HG03460 (cell line): ENCODE data around the gene SPRYD3.

Experiments
- ATAC-seq: cut with Tn5 transposase; IDR thresholded peaks from one replicate; pipeline ENCODE4 v1.9.1; 2021; ENCODE audit not compliant: unreplicated experiment

Gene SPRYD3

GRCh38 chr12:53086361-53086760 is 7.2 kb upstream of the SPRYD3 start:
- ATAC-seq = no peak

- ATAC-seq = no peak
These were observed 3.5 kb upstream of the SPRYD3 start for GRCh38 chr12:53082637-53083175.

GRCh38 chr12:53078425-53079225 is 565 bp downstream of the SPRYD3 start:
- ATAC-seq = peak; percentile 18

GRCh38 chr12:53077030-53077429 is 2.2 kb downstream of the SPRYD3 start:
- no peak for ATAC-seq

- no peak for ATAC-seq
These were observed 2.7 kb downstream of the SPRYD3 start for GRCh38 chr12:53076461-53076860.

- ATAC-seq = no peak
These were observed 4.2 kb downstream of the SPRYD3 start for GRCh38 chr12:53074999-53075370.

- ATAC-seq = no peak
These were observed 4.7 kb downstream of the SPRYD3 start for GRCh38 chr12:53074283-53074998.

GRCh38 chr12:53073881-53074280 is 5.3 kb downstream of the SPRYD3 start:
- ATAC-seq = no peak

- ATAC-seq = no peak
These were observed 7.3 kb downstream of the SPRYD3 start for GRCh38 chr12:53071591-53072551.

GRCh38 chr12:53070877-53071492 is 8.2 kb downstream of the SPRYD3 start:
- no peak for ATAC-seq

- no peak for ATAC-seq
These were observed 9.4 kb downstream of the SPRYD3 start for GRCh38 chr12:53069621-53070410.

GRCh38 chr12:53068811-53069585 is 10.2 kb downstream of the SPRYD3 start:
- ATAC-seq = no peak

GRCh38 chr12:53067993-53068770 is 11.0 kb downstream of the SPRYD3 start:
- ATAC-seq = no peak

GRCh38 chr12:53067074-53067992 is 11.9 kb downstream of the SPRYD3 start:
- no peak for ATAC-seq

GRCh38 chr12:53065975-53066931 is 12.9 kb downstream of the SPRYD3 start:
- ATAC-seq = no peak

- ATAC-seq = no peak
These were observed 13.7 kb downstream of the SPRYD3 start for GRCh38 chr12:53065470-53065869.
